HepG2 (cell line): ENCODE measurements around the gene NLRC5. TPM values are rescaled to one million over a fixed set of nuclear protein-coding genes. Genes with fewer than 3 reads are reported as not detected.
A peak's percentile ranks its signal among the peaks of the same experiment; 100 is the strongest.

Experiments
- ATF2 ChIP-seq: sonication (generic); formaldehyde crosslinking; IDR thresholded peaks from 2 replicates; pipeline ENCODE4 v1.4.0; 2020; ENCODE audit warnings: missing genetic modification reagents
- DPF2 ChIP-seq: sonication (generic); formaldehyde crosslinking; IDR thresholded peaks from 2 replicates; pipeline ENCODE4 v1.4.0; 2020; ENCODE audit warnings: mild to moderate bottlenecking, low read depth, missing genetic modification reagents, borderline replicate concordance
- ETS1 ChIP-seq: sonication (generic); formaldehyde crosslinking; IDR thresholded peaks from 2 replicates; pipeline ENCODE4 v1.4.0; 2020; ENCODE audit warnings: missing genetic modification reagents
- MED1 ChIP-seq: sonication (generic); formaldehyde crosslinking; IDR thresholded peaks from 2 replicates; pipeline ENCODE4 v1.4.0; 2020; ENCODE audit warnings: missing genetic modification reagents
- SRSF1 ChIP-seq: fragments of 200-400 bp; formaldehyde crosslinking; optimal IDR thresholded peaks from 2 replicates; pipeline ENCODE3; 2017; ENCODE audit warnings: mild to moderate bottlenecking, low read depth, low read length, moderate library complexity
- ZGPAT ChIP-seq: IDR thresholded peaks from 2 replicates; pipeline ENCODE4 v1.6.1; 2016; ENCODE audit warnings: mild to moderate bottlenecking
- ZMAT5 ChIP-seq: sonication (generic); formaldehyde crosslinking; IDR thresholded peaks from 2 replicates; pipeline ENCODE4 v1.5.0; 2020; ENCODE audit warnings: mild to moderate bottlenecking, low read depth, missing genetic modification reagents, borderline replicate concordance
- ZMYM4 ChIP-seq: sonication (generic); formaldehyde crosslinking; IDR thresholded peaks from 2 replicates; pipeline ENCODE4 v1.8.1; 2023; ENCODE audit warnings: mild to moderate bottlenecking, missing genetic modification reagents
- ZNF232 ChIP-seq: sonication (generic); formaldehyde crosslinking; IDR thresholded peaks from 2 replicates; pipeline ENCODE4 v1.4.0; 2020; ENCODE audit warnings: missing genetic modification reagents, borderline replicate concordance
- ZNF263 ChIP-seq: sonication (generic); formaldehyde crosslinking; IDR thresholded peaks from 2 replicates; pipeline ENCODE4 v1.4.0; 2020; ENCODE audit warnings: missing genetic modification reagents
- ZNF30 ChIP-seq: sonication (generic); formaldehyde crosslinking; IDR thresholded peaks from 2 replicates; pipeline ENCODE4 v1.5.0; 2020; ENCODE audit warnings: mild to moderate bottlenecking, missing genetic modification reagents
- ZNF552 ChIP-seq: sonication (generic); formaldehyde crosslinking; IDR thresholded peaks from 2 replicates; pipeline ENCODE4 v1.9.0; 2022; ENCODE audit warnings: missing genetic modification reagents, mild to moderate bottlenecking, borderline replicate concordance
- ZNF572 ChIP-seq: sonication (generic); formaldehyde crosslinking; IDR thresholded peaks from 2 replicates; pipeline ENCODE4 v1.5.1; 2020; ENCODE audit warnings: mild to moderate bottlenecking, missing genetic modification reagents
- ZNF687 ChIP-seq: sonication (generic); formaldehyde crosslinking; IDR thresholded peaks from 2 replicates; pipeline ENCODE4 v1.5.1; 2020; ENCODE audit warnings: mild to moderate bottlenecking, missing genetic modification reagents, moderate library complexity
- ZNF766 ChIP-seq: sonication (generic); formaldehyde crosslinking; IDR thresholded peaks from 2 replicates; pipeline ENCODE4 v1.5.0; 2020; ENCODE audit warnings: missing genetic modification reagents, borderline replicate concordance
- ZNF775 ChIP-seq: sonication (generic); formaldehyde crosslinking; IDR thresholded peaks from 2 replicates; pipeline ENCODE4 v1.4.0; 2020; ENCODE audit warnings: missing genetic modification reagents, mild to moderate bottlenecking, moderate library complexity, borderline replicate concordance
- ZUFSP ChIP-seq: sonication (generic); formaldehyde crosslinking; IDR thresholded peaks from 2 replicates; pipeline ENCODE4 v1.9.0; 2021; ENCODE audit warnings: missing genetic modification reagents, mild to moderate bottlenecking, borderline replicate concordance
- polyA plus RNA-seq, 8 experiments: library from polyadenylated mRNA; depleted of rRNA in 3 of 8; stranded (reverse) in 7 of 8; unstranded in 1 of 8; fragments of >200 nt; fragmentation: Illumina TruSeq in 4 of 8; extraction: Trizol in 4 of 8; gene quantifications; 2 replicates each; pipeline versions ENCODE4 v1.2.1 to v1.2.3, GENCODE V29; 2011 to 2016; ENCODE audit warnings: low read depth in 4 of 8, missing spikeins in 1 of 8, mixed read lengths in 1 of 8; ENCODE audit not compliant: insufficient read depth in 1 of 8
- total RNA-seq, 5 experiments: library from RNA; depleted of rRNA; stranded (reverse); fragments of >200 nt; fragmentation: Illumina TruSeq; extraction: Trizol; gene quantifications; 2 replicates each; pipeline ENCODE4 v1.2.3, GENCODE V29; 2016; ENCODE audit warnings: low read depth in 1 of 5

The NLRC5 gene
- total and polyA plus RNA-seq, 2 of the 13 experiments (the other 11 are each of a cell fraction or from before 2014, with no cell fraction given): 6.3 to 12.7 TPM

- TF ChIP-seq ZUFSP (CRISPR knock-in tag) (no peak), ZNF232 (CRISPR knock-in tag) (no peak; the same call in 1 of the 2 replicates), SRSF1 (no peak), ETS1 (no peak), ZNF552 (CRISPR knock-in tag) (0 out of 2 replicates have a peak, but pooled peaks have one; percentile 69), MED1 (peak; percentile 86), ZNF572 (CRISPR knock-in tag) (no peak), ZMYM4 (CRISPR knock-in tag) (peak; percentile 82), ZNF766 (CRISPR knock-in tag) (no peak), ZGPAT (CRISPR knock-in tag) (peak; percentile 72), ZNF687 (peak; percentile 85), ZMAT5 (CRISPR knock-in tag) (no peak), ZNF30 (no peak), ATF2 (CRISPR knock-in tag) (peak; percentile 94), ZNF775 (no peak; the same call in 1 of the 2 replicates), ZNF263 (no peak), DPF2 (CRISPR knock-in tag) (peak; percentile 69; the same call in 1 of the 2 replicates)
These were observed 24.9 kb upstream of the NLRC5 start (continued) for GRCh38 chr16:56964243-56965148.
